VCaP (cell line): ENCODE results near the gene DACH1.

Experiments used
- H3K27ac ChIP-seq: fragments of 450-650 bp; 2 replicates; pipeline ENCODE4 v1.5.1; 2017
- CTCF ChIP-seq: fragments of 450-650 bp; conservative IDR thresholded peaks from 2 replicates; pipeline ENCODE4 v1.5.1; 2017; ENCODE audit warnings: mild to moderate bottlenecking, moderate library complexity

Gene DACH1

GRCh38 chr13:71644579-71644978, 222.4 kb downstream of the DACH1 start:
- no peak overlapping the region for H3K27ac ChIP-seq
- no peak for TF ChIP-seq CTCF

GRCh38 chr13:71643448-71643860, 223.6 kb downstream of the DACH1 start:
- H3K27ac ChIP-seq, result no peak overlapping the region
- TF ChIP-seq CTCF, result no peak

DNA sequence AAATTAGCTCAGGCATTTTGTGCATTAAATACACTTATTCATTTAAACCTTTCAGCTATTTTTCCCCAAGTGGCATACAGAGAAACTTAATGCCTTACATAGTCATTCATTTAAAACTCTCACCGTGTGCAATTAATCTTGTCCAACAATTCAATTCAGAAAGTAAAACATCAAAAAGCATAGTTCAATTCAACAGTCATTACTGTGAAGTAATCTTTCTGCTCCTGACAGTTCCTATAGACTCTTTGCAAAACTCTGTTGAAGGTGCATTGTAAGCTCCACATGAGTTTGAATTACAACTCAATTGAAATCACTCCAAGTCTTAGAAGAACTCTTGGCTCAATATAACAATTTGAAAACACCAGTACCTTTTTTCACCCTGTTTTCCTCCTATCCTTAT, 228.3 kb downstream of the DACH1 start:
- no peak for TF ChIP-seq CTCF
- no peak overlapping the region for H3K27ac ChIP-seq

- no peak for TF ChIP-seq CTCF
- no peak overlapping the region for H3K27ac ChIP-seq
These were observed 232.2 kb downstream of the DACH1 start for GRCh38 chr13:71634602-71635443.

- H3K27ac ChIP-seq, result no peak overlapping the region
These were observed 232.8 kb downstream of the DACH1 start for GRCh38 chr13:71634182-71634581.

GRCh38 chr13:71632721-71633120, 234.3 kb downstream of the DACH1 start:
- no peak for TF ChIP-seq CTCF
- H3K27ac ChIP-seq, result no peak overlapping the region

More at GRCh38 chr13:71634182-71634581, 232.8 kb downstream of the DACH1 start:
- TF ChIP-seq CTCF, result no peak

DNA sequence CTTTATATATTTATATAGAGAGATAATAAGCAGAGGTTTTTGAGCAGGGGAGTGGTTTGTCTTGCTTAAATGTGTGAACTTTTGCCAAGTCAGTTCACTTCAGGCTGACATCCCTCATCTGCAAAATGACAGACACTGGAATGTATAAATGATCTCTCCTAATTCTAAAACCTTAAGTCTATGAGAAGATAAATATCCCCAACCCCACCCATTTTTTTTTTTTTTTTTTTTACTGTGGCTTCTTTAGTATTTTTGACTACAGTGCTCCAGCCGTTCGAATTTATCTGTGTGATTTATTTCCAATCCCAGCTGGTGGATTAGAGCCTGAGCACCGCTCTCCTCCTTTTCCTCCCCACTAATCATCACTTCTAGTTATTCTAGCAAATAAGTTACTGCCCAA, 234.8 kb downstream of the DACH1 start:
- H3K27ac ChIP-seq, result no peak overlapping the region
- no peak for TF ChIP-seq CTCF
